Measurements from ENCODE around the gene MRGPRX1. TPM values are rescaled to one million over a fixed set of nuclear protein-coding genes. Genes with fewer than 3 reads are reported as not detected.

MRGPRX1 gene
- total and polyA plus RNA-seq, 11 donors, result not detected

DNA sequence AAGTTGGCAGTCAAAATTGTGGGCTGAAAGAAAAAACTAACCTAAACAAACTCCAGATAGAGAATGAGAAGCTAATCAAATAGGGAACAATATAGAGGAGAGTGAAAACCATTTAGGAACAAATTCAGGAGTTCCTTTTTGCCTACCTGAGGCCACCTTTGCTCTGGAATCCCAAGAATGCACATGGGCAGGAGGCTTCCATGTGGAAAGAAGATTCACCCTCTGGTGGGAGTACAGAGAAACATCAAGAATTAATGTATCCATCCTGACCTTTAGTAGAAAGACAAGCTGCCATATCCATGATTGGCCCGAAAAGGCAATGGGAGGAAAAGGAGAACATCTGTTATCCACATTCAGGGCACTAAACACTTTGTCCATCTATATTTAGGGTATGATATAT, 35.0 kb upstream of the MRGPRX1 start:
- H3K4me1 ChIP-seq, result no peaks in the 10 kb centered on the region
- TF ChIP-seq, protein P1, sequence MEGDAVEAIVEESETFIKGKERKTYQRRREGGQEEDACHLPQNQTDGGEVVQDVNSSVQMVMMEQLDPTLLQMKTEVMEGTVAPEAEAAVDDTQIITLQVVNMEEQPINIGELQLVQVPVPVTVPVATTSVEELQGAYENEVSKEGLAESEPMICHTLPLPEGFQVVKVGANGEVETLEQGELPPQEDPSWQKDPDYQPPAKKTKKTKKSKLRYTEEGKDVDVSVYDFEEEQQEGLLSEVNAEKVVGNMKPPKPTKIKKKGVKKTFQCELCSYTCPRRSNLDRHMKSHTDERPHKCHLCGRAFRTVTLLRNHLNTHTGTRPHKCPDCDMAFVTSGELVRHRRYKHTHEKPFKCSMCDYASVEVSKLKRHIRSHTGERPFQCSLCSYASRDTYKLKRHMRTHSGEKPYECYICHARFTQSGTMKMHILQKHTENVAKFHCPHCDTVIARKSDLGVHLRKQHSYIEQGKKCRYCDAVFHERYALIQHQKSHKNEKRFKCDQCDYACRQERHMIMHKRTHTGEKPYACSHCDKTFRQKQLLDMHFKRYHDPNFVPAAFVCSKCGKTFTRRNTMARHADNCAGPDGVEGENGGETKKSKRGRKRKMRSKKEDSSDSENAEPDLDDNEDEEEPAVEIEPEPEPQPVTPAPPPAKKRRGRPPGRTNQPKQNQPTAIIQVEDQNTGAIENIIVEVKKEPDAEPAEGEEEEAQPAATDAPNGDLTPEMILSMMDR (IDR thresholded peaks at IDR 0.05), result no peak
- no peak for TF ChIP-seq POLR2A (IDR thresholded peaks at IDR 0.05)
- intact Hi-C loops (cut with DNase I), result no loop called here
- H3K9me3 ChIP-seq, result peaks cover 0 to 11% (median 1%) of the 10 kb centered on the region in 12 donors
- no peak overlapping the region for H3K27ac ChIP-seq
- DNase-seq (no peak), ATAC-seq (no peak)
- H3K27me3 ChIP-seq, result no peaks in the 10 kb centered on the region
- no peak overlapping the region for H3K4me3 ChIP-seq
- H3K36me3 ChIP-seq, result no peaks in the 10 kb centered on the region
- WGBS, 4 donors, result 55 to 80% (median 70%) methylated on average over 1 of the region's 1 CpG

DNA sequence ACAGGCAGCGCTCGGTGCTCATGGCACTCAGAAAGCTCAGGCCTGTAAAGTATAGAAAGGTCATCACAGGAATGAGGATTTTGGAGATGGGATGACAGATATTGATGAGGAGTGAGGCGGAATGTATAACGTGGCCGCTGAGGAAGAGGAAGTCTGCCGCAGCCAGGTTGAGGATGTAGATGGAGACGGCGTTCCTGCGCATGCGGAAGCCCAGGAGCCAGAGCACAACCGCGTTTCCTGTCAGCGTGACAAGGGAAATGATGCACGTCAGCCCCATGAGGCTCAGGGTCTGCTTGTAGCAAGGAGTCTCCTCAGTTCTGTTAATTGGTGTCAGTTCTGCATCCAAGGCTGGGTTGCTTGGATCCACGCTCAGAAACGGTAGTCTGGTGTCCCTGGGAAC, 33.1 kb upstream of the MRGPRX1 start:
- Histone ChIP-seq H3K27ac (no peak overlapping the region), H3K4me1 (no peaks in the 10 kb centered on the region), H3K27me3 (no peaks in the 10 kb centered on the region), H3K9me3 (no peaks in the 10 kb centered on the region), H3K36me3 (no peaks in the 10 kb centered on the region), H3K4me3 (no peak overlapping the region)
- ATAC-seq, result no peak
- intact Hi-C loops (cut with DNase I), result no loop called here
- no peak for DNase-seq
- 72 to 87% (median 85%) methylated on average over 16 of the region's 16 CpGs for WGBS, 4 donors
- TF ChIP-seq POLR2A (IDR thresholded peaks at IDR 0.05), result no peak
- TF ChIP-seq, protein P1 (IDR thresholded peaks at IDR 0.05), result no peak

DNA sequence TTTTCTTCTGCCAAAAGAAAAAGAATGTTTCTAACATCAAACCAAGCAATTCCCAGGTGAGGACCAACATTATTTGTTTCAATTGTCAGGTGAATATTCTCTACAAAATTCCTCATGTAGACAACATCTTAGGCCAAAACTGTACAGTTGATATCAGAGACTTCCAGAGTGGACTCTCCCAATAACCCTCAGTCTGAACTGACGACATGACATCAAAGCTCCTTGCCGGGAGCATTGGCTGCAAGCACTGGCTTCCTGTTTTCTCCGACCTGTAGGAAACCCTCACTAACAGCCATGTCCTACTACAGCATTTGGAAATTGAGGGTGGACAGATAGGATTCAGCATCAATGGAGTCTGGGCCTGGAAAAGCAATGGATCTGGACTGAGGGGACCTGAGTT, 30.5 kb upstream of the MRGPRX1 start:
- no peak for ATAC-seq
- no peak overlapping the region for H3K4me3 ChIP-seq
- 29 to 44% (median 39%) methylated on average over 3 of the region's 3 CpGs for WGBS, 4 donors
- no peaks in the 10 kb centered on the region for H3K9me3 ChIP-seq
- H3K36me3 ChIP-seq, result no peaks in the 10 kb centered on the region
- H3K27ac ChIP-seq, result no peak overlapping the region
- intact Hi-C loops (cut with DNase I), result no loop called here
- no peak for TF ChIP-seq POLR2A (IDR thresholded peaks at IDR 0.05)
- TF ChIP-seq, protein P1 (IDR thresholded peaks at IDR 0.05), result no peak
- H3K27me3 ChIP-seq, result no peaks in the 10 kb centered on the region
- H3K4me1 ChIP-seq, result no peaks in the 10 kb centered on the region
- DNase-seq, result no peak

DNA sequence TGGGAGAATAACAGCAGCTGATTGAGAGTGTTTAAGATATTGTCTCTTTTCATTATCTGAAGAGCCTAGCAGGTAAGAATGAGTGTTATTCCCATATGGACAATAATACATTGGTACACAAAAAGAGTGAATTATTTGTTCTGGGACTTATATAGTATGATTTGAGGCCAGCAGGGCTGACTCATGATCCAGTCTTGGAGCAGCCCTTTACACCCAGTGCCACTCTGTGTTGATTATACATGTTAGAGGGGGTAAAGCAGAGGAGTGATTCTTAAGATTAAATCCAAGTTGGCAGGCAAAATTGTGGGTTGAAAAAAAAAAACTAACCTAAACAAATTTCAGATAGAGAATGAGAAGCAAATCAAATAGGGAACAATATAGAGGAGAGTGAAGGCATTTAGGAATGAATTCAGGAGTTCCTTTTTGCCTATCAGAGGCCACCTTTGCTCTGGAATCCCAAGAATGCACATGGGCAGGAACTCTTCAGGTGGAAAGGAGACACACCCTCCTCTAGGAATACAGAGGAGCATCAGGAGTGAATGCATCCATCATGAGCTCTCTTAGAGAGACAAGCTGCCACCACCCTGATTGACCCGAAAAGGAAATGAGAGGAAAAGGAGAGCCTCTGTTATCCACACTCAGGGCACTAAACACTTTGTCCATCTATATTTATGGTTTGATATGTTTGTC, 19.2 kb upstream of the MRGPRX1 start:
- Histone ChIP-seq H3K4me3 (no peak overlapping the region), H3K36me3 (no peaks in the 10 kb centered on the region), H3K27ac (no peak overlapping the region), H3K4me1 (no peaks in the 10 kb centered on the region), H3K9me3 (no peaks in the 10 kb centered on the region), H3K27me3 (no peaks in the 10 kb centered on the region)
- no peak for TF ChIP-seq POLR2A (IDR thresholded peaks at IDR 0.05)
- TF ChIP-seq, protein P1 (IDR thresholded peaks at IDR 0.05), result no peak
- intact Hi-C loops (cut with DNase I), result no loop called here
- ATAC-seq, result no peak
- 65 to 85% (median 77%) methylated on average over 1 of the region's 1 CpG for WGBS, 4 donors
- DNase-seq, result no peak

All from heart left ventricle (tissue), 16 donors.